GM19351 (cell line): Measurements from ENCODE around the gene NYAP2.
A peak's percentile ranks its signal among the peaks of the same experiment; 100 is the strongest.

Source experiments
- ATAC-seq: cut with Tn5 transposase; IDR thresholded peaks from one replicate; pipeline ENCODE4 v1.9.1; 2021; ENCODE audit warnings: mild to moderate bottlenecking, moderate library complexity; ENCODE audit not compliant: unreplicated experiment

Gene NYAP2

DNA sequence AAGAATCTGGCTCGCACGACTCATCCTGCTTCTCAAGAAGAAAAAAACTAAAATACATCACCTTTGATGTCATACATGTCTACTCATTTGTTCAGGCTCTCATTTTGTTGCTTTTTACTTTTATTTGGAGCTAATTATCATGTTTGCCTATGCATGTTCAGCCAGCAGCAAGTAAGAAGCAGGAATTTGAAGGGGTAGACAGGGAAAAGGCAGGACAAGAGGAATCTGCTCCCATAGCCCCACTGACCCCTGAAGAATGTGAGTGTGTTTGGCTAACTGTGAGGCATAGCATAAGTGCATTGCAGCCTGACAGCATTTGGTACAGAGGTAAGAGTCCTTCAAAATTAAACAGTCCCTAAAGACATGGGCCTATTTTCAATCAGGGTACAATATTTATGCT is 72.7 kb downstream of the NYAP2 start:
- ATAC-seq = no peak

DNA sequence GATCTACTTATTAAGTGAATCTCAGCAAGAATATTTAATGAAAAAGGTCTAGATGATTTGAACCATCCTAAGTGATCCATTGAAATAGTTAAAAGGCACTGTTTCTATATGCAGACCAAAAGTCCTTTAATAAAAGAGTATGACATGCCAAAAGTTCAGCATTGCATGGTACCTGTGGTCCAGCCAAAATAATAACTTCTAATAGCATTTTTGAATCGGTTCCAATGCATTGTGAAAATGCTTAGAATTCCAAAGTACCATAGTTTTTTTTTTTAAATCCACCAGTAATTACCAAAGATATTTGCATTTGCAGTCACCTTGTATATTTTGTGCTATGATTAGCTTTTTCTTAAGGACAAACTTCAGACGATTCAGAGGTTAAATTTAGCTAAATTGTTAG is 79.9 kb downstream of the NYAP2 start:
- ATAC-seq = no peak

DNA sequence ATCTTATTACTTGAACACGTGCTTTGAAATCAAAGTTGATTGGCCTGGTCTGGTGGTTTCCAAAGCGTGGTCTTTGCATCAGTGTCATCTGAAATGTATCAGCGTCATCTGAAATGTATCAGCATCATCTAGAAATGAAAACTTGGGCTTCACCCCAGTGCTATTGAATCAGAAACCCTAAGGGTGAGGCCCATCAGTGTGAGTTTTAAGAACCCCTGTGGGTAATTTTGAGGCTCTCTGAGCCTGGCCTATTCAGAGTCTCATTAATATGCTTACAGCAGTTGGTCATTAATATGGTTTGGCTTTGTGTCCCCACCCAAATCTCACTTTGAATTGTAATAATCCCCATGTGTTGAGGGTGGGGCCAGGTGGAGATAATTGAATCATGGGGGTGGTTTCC is 85.2 kb downstream of the NYAP2 start:
- ATAC-seq = no peak

DNA sequence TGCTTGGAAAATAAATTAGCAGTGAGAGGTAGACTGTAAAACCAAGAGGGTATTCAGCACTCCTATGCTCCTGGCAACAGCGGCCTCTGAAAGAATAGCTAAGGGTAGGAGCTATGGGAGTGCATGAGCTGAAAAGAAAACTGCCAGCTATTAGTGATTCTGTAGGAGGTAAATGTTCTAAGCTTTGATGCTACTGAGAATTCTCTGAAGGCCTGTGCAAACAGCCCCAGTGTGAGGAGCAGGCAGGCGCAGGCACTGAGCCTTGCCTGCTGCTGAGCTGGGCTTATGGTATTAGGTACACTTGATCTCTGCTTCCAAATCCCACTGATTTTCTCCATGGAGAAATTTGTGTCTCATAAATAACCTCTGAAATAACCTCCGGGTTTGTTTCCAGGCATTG is 86.7 kb downstream of the NYAP2 start:
- ATAC-seq = no peak

DNA sequence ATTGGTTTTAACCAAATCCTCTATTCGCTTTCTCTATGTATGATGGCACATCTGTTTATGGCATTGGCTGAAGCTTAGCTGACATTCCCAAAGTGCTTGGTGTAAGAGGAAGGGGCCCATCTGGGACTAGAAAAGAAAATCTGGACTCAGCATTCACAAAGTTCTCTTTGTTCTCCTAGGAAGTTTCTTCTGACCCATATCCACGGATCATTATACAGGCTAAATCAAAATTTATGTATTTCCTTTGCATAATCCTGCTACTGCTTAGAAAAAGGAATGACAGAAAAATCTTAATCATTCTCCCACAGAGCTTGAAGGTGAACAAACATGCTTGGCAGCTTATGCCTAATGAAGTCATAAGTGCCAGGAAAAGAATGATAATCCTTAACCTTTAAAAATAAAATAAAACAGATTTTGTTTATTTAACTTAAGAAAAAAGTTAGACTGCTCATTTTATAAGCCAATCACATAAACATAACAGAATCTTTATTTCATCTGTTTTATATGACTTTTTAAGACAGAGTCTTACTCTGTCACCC is 88.4 kb downstream of the NYAP2 start:
- no peak for ATAC-seq

DNA sequence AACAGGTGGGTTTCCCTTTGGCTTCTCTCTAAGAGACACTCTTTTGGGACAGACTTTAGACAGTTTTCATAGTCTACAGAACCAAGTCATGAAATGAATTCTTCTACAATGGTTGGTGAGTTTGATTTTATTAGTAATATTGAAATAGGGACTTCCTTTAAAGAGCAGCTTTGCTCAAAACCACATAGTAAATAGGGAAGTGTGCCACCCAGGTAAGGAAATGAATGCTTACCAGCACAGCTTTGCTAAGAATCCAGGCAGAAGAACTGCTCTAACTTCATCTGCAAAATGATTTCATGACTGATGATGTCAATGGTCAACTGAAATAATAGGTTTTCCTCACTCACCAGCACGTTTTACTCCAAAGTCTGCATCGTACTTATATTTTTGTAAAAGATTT is 89.2 kb downstream of the NYAP2 start:
- peak; percentile 39 for ATAC-seq

DNA sequence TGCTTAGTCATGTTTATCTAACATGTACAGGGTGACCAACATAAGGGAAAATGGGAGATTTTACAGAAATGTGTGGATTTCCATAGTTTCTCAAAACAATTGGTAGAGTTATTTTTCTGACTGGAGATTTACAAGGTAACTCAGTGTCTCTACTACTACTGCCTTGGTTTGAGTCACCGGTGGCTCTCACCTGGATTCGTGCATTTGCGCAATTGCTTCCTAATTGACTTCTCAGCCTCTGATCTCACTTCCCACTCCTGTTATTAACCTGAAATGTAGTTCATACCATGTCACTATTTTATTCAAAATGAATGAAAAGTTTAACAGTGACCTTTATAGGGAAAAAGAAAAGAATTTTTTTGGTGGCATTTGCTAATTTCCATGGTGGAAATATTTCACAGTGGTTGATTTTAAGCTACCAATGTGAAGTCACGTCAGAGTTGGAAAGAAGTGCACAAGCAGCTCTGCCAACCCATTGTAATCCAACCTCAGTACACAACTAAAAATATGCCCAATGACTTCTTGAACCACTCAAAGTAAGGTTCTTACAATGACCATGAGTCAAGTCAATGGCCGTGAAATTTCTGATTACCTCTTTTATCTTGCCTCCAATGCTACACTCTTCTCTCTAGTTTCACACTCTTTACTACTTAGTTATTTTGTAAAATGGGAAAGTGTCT is 94.0 kb downstream of the NYAP2 start:
- ATAC-seq = no peak

DNA sequence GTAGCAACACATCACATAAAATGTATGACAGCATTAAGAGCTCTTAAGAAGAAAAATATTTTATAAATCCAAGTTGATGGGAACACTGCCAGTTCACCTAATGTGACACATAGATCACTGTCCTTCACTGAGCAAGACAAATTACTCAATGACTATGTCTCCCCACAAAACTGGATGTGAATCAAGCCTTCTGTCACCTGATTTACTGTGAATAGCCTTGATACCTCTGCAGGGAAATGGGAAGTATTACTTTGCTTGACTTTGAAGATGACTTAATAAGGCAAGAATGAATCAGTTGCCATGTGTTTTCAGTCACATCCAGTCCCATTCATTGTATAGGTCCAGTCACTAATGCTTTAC is 94.6 kb downstream of the NYAP2 start:
- no peak for ATAC-seq

DNA sequence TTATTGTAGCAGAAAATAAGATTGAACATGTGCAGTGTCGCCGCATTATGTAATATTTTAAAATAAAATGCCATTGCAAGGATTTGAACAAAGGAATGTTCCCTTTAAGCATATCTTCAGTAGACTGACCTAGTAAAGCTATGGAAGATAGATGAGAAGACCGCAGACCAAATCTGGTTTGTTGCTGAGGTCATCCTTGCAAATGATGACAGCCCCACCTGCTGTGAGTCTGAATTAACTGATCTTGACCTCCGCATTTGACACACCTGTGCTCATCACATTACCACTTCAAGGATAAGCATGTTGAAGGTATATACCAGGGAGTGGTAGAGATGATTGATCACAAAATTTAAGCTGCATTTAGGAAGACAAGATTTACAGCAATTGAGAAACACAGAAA is 96.2 kb downstream of the NYAP2 start:
- ATAC-seq = no peak

DNA sequence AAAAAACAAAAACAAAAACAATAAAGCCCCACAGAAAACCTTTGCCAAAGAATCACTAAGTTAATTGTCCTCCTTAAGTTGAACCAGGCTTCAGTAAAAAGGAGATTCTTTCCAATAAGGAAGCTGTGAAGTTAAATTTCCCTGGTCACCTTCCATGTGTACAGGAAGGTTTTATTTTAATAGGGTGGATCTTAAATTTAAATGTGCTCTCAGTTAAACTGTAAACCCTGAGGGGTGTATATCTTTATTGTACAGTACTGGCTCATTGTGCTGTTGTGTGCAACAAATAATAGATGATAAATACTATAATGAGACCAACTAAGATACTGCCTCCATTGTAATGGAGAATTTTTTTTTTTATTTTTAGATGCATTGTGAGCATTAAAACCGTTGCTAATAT is 97.1 kb downstream of the NYAP2 start:
- no peak for ATAC-seq

DNA sequence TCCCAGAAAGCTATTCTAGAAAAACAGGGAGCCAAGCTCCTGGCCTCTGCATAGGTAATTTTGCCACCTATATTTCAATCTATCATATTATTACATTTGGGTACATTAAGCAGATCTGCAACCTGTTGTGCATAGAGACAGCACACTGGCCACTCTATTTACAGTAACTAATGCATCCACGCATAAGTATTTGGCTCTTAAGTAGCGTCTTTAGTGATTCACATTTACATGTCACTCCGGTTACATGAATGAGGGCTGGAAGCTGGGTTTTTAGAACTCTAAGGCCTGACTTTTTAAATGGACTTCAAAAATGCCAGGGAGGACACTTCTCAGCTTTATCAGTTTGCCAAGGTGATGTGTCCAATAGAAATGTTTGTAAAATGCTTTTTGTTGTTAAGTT is 97.7 kb downstream of the NYAP2 start:
- ATAC-seq = no peak

DNA sequence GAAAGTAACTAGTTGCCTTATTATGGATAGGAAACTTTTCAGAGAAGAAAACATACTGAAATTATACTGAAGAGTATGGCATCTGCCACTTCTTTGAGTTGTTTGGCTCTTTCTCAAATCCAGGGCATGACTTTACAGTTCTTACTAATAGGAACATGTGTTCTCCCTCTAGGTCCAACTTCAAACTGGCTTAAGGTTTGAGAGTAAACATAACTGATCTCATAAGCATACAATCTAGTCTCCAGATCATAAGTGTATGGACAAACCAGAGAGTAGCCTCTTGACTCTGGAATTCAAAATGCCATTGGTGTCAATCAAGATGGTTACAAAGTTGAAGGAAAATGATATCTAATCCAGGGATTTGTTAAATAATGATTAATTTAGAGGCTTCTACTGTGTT is 101.5 kb downstream of the NYAP2 start:
- no peak for ATAC-seq

DNA sequence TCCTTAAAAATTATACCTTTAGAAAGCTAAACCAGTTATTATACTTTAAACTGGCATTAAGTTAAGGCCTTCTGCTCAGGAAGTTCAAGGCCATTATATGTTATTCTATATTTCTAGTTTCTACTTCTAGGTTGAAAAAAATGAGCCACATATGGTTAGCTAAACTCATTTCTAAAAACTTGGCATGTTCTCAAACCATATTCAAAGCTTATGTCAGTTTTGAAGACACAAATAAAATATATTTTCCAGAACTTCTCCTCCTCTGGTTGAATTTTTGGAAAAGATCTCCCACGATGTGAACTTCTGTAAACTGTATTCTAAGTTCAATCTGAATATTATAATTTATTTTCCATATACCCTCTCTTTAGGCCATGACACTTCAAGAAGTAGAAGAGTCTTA is 103.5 kb downstream of the NYAP2 start:
- no peak for ATAC-seq

DNA sequence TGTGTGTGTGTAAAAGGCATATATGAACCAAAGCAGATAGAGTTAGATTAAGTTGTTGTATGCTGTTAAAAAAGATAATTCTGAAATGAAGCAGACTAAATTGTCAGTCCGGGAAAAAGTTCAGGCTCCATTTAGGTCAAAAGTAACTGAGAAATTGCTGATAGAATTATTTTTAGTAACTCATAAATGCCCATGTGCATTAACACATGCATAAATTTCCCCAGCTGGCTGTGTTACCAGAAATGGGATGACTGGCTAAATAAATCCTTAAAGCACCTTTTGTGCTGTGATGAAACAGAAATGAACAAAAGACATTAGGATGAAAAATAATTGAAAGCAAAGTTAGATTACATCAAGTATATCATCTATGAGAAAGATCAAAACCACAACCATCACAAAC is 111.3 kb downstream of the NYAP2 start:
- ATAC-seq = no peak

DNA sequence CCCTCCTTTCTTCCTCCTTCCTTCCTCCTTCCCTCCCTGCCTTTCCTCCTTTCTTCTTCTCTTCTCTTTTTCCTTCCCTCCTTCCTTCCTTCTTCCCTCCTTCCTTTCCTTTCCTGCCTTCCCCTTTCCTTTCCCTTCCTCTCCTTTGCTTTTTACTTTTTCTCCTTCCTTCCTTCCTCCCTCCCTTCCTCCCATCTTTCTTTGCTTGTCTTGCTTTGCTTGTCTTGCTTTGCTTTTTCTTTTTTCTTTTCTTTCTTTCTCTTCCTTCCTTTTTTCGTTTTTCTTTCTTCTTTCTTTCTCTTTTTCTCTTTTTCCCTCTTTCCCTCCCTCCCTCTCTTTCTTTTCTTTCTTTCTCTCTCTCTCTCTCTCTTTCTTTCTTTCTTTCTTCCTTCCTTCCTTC is 113.0 kb downstream of the NYAP2 start:
- ATAC-seq = no peak

DNA sequence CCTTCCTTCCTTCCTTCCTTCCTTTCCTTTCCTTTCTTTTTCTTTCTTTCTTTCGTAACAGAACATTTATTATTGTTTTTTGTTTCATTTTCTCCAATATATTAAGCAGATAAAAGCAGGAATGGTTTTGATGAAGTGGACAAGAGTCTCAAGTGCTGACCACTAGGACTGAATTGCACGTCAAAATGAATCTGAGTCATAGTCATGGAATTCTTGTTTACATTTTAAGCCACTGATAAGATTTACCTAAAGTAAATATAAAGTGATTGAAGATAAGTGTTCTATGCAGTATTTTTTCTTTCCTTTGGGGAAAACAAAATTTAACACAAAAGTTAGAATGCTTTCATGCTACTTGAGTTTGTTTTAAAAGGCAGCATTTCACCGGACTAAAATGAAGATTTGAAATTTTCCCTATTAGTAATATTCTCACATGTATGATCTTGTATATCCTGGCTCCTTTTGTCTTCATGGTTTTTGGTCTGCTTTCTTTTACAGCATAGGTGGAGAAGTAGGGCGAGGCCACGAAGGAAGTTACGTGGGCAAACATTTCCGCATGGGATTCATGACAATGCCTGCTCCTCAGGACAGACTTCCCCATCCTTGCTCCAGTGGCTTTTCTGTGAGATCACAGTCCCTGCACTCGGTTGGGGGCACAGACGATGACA is 113.5 kb downstream of the NYAP2 start:
- ATAC-seq = no peak

DNA sequence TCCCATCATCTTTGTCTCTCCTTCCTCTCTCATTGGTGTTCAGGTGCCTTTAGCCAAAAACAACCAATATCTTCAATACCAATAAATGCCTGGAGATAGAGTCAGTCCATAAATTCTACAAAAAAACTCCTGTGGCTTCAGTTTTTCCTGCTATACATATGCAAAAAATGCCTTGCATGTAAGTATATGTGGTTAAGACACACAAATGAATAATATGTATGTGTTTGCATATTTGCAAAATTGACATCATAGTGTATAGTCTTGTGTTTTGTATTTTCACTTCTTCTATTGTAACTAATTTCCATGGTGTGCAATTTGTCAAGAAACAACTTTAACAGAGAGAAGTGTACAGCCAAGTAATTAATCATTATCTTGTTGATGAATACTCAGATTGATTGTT is 115.5 kb downstream of the NYAP2 start:
- no peak for ATAC-seq

DNA sequence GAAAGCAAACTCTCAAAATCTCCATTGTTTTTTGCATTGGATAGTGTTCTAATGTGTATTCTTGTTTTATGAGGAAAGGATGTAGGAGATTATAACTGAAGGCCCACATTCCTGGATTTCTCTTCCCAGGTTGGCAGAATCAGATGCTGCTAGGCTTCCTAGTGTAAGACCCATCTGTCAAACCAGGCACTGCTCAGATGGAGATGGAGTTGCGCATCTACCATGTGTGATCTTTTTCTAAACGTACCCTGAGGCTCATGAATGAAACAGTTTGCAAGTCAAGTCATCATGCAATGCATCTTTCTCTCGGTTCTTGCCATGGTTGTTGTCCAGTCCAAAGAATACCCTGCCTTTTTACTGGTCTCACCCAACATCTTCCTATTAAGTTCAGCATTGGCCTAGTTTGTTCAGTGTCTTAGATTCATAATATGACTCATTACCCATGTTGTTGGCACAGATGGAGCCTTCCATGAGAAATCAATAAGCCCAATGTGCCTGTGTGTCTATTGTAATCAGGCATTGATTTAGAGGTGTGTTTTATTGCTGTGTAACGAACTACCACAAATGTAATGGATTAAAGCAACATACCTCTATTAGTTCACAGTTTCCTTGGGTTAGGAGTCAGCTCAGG is 127.4 kb downstream of the NYAP2 start:
- no peak for ATAC-seq

DNA sequence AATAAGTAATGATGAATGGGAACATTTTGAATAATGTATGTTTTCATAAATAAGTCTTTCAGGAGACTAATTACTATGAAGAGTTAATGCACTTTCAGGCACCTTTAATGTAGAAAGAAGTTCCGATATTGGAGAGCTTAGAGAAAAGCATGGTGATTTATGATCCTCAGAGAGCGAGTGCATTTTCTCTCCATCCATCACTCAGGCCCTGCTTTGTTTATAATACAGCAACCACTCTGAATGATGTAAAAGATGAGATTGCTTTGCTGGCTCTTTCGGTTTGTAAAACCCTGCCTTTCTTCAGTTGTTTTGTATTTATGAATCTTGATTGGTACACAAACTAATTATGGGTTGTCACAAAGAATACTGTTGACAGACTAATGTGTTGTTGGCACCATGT is 132.0 kb downstream of the NYAP2 start:
- ATAC-seq = no peak

DNA sequence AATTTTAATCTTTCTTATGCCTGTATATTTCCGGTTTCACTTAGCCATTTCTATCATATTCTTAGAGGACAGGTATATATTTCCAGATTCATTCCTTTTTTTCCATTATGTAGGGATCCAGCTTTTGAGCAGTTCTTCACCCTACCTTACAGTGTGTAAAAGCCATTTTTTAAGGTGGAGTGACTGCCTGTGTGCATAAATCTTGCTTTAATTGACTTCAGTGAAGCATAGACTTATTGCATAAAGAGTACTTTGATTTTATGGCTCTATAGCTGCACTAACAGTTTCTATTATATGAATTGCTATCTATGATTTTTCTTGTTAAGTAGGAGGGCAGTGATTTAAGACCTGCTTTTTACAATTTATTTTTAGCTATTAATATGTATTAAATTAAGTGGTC is 132.6 kb downstream of the NYAP2 start:
- ATAC-seq = no peak

DNA sequence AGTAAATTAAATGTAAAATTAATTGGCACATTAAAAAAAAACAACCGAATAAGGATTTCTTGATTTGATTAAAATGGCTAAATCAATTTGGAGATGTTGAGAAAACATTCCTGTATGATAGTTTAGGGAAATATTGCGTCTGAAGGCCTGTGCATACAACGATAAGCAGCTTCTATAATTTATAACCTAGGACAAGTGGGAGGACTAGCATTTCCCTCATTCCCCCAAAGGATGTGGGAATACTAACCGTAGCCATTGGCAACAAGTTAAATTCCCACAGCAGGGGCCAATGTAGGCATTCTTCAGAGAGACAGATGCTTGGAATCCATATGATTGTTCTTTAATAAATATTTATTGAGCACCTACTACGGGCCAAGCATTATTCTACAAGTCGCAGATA is 134.5 kb downstream of the NYAP2 start:
- no peak for ATAC-seq

DNA sequence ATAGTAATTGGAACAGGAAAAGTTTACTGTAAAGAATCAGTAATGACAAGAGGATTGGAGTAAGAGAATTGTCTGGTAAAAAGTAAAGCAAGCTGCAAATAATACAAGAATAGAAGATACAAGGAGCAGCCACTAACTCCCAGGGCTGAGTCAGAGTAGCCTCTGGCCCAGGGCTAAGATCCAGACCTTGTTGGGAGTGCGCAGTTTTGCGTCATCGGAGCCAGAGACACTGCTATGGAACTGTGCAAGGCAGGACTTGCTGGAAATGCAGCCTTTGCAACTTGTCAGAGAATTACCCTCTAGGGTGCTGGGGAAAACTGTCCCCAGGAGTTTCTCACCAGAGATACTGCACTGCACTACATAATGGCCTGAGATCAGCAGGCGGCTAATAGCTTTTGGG is 135.2 kb downstream of the NYAP2 start:
- no peak for ATAC-seq
